ENCODE measurements around the gene TLE5. TPM values are rescaled to one million over a fixed set of nuclear protein-coding genes. Genes with fewer than 3 reads are reported as not detected.
A peak's percentile ranks its signal among the peaks of the same experiment; 100 is the strongest.

Gene TLE5
- total RNA-seq, 8 experiments from 2014 or later, result 105 to 286 (median 141) TPM

DNA sequence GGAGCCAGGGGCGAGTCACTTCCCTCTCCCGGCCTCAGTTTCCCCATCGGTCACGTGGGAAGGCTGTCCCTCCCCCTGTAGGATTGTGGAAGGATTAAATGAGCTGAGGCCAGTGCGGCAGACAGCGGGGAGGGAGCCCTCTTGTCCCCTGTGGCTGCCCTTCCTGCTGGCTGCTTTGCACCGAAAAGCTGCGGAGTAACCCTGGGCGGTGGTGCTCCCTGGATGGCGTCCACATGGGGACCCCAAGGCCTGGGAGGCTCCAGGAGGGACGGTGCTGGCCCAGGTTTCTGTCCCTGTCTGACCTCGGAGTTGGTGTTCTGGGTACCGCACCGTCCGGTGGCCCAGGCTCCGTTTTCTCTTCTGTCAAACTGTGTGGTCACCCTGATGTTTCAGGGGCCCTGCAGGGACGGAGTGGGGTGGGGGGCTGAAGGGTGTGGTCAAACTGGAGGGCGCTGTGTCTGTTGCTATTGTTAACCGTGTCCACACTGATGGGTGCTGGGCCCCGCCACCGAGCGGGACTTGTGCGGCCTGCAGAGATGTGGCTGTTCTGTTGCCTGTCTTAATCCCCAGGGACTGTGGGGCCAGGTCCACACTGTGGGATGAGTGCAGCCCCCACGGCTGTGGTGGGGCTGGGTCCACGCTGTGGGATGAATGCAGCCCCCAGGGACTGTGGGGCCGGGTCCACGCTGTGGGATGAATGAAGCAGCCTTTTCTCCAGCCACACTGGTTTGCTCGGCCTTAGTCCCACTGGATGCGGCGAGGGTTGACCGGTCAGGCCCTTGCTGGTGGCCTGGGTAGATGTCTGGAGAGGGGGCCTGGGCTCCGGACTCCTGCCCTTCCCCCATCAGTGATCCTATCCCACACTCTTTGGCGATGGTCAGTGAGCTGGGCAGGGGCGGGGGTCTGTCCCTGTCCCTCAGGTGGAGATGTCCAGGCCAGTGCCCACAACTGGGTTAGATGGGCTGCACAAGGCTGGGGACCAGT is 38.7 kb upstream of the TLE5 start:
- WGBS, 10 experiments, result 40 to 100% (median 83%) methylated on average over 1 to 6 of the region's 34 CpGs; no CpG with 5 or more reads in 4 of the 10 experiments
- ATAC-seq (replicated peaks in 6 of 8), result peak in 1 of 8 experiments; percentile 10
- peaks cover 16 to 18% of the 10 kb centered on the region in 2 donors for H3K4me1 ChIP-seq (replicated peaks in 1 of 2)
- H3K27ac ChIP-seq, result no peak overlapping the region
- in situ Hi-C loops (cut with MboI; ENCODE audit: low pct_unique_long_range_greater_than_20kb in 2 of 9, low sequenced_read_pairs in 9 of 9, unreplicated experiment in 9 of 9), result loop anchor here in 1 of 9 experiments (25.0 kb wide), 1 partner anchor 139 kb away; no protein-coding TSS in a partner anchor
- no peak overlapping the region for H3K4me3 ChIP-seq

DNA sequence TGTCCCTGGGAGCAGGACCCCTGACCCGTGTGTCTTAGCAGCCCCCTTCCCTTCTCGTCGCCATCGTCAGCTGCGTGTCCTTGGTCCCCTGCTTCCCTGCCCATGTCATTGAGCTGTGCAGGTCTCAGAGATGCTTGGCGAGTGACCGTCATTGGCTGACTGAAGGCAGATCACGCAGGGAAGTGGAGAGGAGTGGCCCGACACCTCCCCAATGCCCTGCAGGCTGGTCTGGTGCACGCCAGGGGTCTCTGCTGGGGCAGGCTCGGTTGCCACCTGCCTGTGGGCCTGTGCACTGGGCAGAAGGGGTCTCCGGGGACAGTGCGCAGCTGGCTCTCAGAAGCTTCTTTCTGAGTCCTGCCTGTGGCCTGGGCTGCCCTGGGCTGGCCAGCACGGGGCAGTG is 38.0 kb upstream of the TLE5 start:
- H3K4me3 ChIP-seq, result no peak overlapping the region
- peaks cover 22 to 24% of the 10 kb centered on the region in 2 donors for H3K4me1 ChIP-seq (replicated peaks in 1 of 2)
- H3K27ac ChIP-seq, result no peak overlapping the region
- in situ Hi-C loops (cut with MboI; ENCODE audit: low pct_unique_long_range_greater_than_20kb in 2 of 9, low sequenced_read_pairs in 9 of 9, unreplicated experiment in 9 of 9), result loop anchor here in 1 of 9 experiments (25.0 kb wide), 1 partner anchor 138 kb away; no protein-coding TSS in a partner anchor
- 81 to 100% (median 87%) methylated on average over 1 to 4 of the region's 14 CpGs; no CpG with 5 or more reads in 7 of the 10 experiments for WGBS, 10 experiments
- no peak for ATAC-seq (replicated peaks in 6 of 8)

DNA sequence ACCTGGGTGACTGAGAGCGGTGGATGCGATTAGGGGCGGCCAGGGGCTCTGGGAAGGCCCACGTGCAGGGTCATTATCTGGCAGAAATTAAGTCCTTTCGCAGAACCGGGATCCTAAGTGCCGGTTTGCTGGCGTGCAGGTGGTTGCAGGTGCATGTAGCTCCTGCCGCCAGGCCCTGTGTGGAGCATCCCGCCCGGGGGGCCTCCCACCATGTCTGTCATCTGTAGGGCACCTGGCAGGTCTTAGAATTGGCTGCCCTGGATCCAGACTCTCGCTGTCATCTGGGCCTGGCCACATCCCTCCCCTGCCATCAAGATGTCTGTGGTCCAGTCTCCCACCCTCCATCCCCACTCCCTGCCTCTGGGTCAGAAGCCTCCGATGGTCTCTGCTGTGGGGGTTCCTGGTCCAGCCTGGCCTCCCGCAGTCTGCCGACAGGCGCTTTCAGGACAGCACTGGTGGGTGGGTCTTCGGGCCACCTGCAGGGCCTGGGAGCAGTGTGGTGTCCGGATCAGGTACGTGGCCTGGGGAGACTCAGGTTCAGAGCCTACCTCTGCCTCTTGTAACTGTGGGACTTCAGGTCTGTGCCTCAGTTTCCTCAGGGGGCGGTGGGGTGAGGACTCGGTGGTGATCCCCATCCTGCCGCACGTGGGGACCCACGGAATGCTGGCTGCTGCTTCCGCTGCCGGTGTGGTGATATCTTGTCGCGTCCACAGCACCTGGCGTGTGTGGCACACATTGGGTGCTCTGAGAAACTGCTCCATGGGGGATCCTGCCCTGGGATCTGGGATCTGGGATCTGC is 37.3 kb upstream of the TLE5 start:
- Histone ChIP-seq H3K27ac (no peak overlapping the region), H3K4me1 (replicated peaks in 1 of 2) (peaks cover 24% of the 10 kb centered on the region in 2 donors), H3K4me3 (no peak overlapping the region)
- WGBS, 10 experiments, result 86 to 100% (median 94%) methylated on average over 1 to 12 of the region's 29 CpGs; no CpG with 5 or more reads in 4 of the 10 experiments
- ATAC-seq (replicated peaks in 6 of 8), result no peak
- in situ Hi-C loops (cut with MboI; ENCODE audit: low pct_unique_long_range_greater_than_20kb in 2 of 9, low sequenced_read_pairs in 9 of 9, unreplicated experiment in 9 of 9), result loop anchor here in 1 of 9 experiments (25.0 kb wide), 1 partner anchor 137 kb away; no protein-coding TSS in a partner anchor

DNA sequence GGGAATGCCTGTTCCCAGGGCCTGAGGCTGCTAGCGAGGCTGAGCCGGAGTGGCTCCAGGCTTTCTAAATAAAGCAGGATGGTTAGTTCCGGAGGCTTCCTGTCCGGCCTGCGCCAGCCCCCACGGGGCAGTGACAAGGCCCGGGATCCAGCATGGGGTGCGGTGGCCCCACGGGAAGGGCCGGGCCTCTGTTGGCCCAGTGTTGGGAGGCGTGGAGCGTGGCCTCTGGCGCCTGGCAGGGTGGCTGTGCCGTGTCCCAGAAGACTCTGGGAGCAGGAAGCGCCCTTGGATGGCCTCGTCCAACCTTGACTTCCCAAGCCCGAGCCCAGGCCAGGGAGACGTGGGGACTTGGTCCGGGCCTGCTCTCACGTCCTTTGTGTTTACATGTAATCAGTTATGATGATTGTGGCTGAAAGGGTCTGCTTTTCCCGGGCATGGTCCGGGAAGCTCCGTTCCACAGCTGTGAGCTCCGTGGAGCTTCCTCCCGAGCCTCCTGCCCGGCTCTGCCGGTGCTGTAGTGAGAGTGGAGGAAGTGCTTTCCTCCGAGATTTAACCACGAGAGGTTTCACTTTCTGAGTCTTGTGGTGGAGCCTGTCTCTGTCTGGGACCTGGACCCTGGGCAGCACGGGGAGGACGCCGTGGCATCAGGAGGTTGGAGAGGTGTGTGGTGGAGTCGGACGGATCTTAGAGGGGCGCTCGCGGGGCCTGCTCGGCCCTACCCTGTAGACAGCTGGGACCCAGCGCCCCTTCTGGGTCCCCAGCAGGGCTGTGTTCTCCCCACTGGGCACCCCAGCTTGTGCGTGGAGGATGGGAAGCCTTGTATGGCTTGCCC is 36.4 kb upstream of the TLE5 start:
- ATAC-seq (replicated peaks in 6 of 8), result peak in 2 of 8 experiments; percentile 17 to 24
- peaks cover 24% of the 10 kb centered on the region in 2 donors for H3K4me1 ChIP-seq (replicated peaks in 1 of 2)
- in situ Hi-C loops (cut with MboI; ENCODE audit: low pct_unique_long_range_greater_than_20kb in 2 of 9, low sequenced_read_pairs in 9 of 9, unreplicated experiment in 9 of 9), result no loop called here
- WGBS, 10 experiments, result 7 to 100% (median 80%) methylated on average over 1 to 6 of the region's 40 CpGs; no CpG with 5 or more reads in 3 of the 10 experiments
- no peak overlapping the region for H3K4me3 ChIP-seq
- no peak overlapping the region for H3K27ac ChIP-seq

DNA sequence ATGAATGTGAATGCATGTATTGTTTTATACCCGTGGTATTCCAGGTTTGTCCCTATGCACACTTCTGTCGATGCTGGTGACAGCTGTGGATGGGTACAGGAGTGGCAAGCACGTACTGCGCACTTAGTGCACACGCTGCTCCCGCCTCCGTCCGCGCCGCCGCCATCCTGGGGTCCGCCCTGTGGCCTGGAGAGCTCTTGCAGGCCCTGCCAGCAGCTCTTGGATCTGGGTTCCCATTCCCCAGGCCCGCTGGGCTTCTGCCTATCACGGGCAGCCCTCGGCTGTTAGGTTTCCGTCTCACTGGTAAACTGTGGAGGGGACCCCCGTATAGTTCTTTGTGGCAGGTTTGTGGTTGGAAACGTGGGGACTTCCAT is 35.8 kb upstream of the TLE5 start:
- in situ Hi-C loops (cut with MboI; ENCODE audit: low pct_unique_long_range_greater_than_20kb in 2 of 9, low sequenced_read_pairs in 9 of 9, unreplicated experiment in 9 of 9), result no loop called here
- no peak overlapping the region for H3K27ac ChIP-seq
- peaks cover 24% of the 10 kb centered on the region in 2 donors for H3K4me1 ChIP-seq (replicated peaks in 1 of 2)
- no peak overlapping the region for H3K4me3 ChIP-seq
- peak in 1 of 8 experiments; percentile 10 for ATAC-seq (replicated peaks in 6 of 8)
- WGBS, 10 experiments, result 0 to 86% (median 20%) methylated on average over 1 to 7 of the region's 18 CpGs; no CpG with 5 or more reads in 5 of the 10 experiments

DNA sequence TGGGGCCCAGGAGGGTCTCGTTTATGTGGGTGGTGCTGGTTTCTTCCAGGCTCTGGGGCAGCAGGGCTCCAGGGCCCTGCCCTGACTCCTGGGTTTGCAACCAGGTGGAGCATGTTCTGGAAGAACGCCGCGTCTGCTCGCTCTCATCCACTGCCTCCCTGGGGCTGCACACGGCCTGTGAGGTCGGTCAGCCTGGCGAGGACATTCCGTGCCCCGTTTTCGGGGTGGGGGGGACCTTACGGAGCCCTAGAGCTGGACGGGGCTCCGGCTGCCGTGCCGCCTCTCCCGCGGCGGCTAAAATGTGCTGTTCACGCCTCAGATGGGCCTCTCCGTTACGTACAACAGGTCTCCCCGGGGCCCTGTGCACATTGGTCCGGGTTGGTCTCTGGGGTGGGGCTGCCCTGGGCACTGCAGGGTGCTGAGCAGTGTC is 35.2 kb upstream of the TLE5 start:
- no peak overlapping the region for H3K4me3 ChIP-seq
- ATAC-seq (replicated peaks in 6 of 8), result no peak
- peaks cover 24% of the 10 kb centered on the region in 2 donors for H3K4me1 ChIP-seq (replicated peaks in 1 of 2)
- WGBS, 10 experiments, result 20 to 96% methylated on average over 1 to 14 of the region's 24 CpGs; no CpG with 5 or more reads in 8 of the 10 experiments
- H3K27ac ChIP-seq, result no peak overlapping the region
- in situ Hi-C loops (cut with MboI; ENCODE audit: low pct_unique_long_range_greater_than_20kb in 2 of 9, low sequenced_read_pairs in 9 of 9, unreplicated experiment in 9 of 9), result no loop called here

DNA sequence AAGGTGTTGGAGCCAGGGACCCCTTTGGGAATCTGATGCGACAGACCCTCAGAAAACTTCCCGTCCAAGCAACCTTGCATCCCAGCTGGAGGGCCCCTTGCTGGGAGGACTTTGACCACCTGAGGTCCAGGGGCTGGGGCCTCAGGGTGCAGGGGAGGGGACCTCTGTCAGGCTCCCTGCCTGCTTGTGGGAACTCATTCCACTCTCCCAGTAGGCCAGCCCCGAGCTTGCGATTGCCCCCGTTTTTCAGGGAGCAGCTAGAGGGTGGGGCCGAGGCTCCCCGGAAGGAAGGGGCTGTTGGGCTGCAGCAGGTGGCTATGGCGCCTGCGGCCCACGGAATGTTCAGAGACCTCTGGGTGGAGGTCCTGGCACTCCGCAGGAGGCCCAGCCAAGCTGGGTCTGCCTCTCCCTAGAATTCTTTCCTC is 34.6 kb upstream of the TLE5 start:
- WGBS, 10 experiments, result 33 to 79% (median 52%) methylated on average over 1 to 5 of the region's 11 CpGs; no CpG with 5 or more reads in 6 of the 10 experiments
- peaks cover 24% of the 10 kb centered on the region in 2 donors for H3K4me1 ChIP-seq (replicated peaks in 1 of 2)
- in situ Hi-C loops (cut with MboI; ENCODE audit: low pct_unique_long_range_greater_than_20kb in 2 of 9, low sequenced_read_pairs in 9 of 9, unreplicated experiment in 9 of 9), result no loop called here
- H3K4me3 ChIP-seq, result peak overlapping the region in 1 of 5 donors; percentile 90
- ATAC-seq (replicated peaks in 6 of 8), result no peak
- no peak overlapping the region for H3K27ac ChIP-seq

DNA sequence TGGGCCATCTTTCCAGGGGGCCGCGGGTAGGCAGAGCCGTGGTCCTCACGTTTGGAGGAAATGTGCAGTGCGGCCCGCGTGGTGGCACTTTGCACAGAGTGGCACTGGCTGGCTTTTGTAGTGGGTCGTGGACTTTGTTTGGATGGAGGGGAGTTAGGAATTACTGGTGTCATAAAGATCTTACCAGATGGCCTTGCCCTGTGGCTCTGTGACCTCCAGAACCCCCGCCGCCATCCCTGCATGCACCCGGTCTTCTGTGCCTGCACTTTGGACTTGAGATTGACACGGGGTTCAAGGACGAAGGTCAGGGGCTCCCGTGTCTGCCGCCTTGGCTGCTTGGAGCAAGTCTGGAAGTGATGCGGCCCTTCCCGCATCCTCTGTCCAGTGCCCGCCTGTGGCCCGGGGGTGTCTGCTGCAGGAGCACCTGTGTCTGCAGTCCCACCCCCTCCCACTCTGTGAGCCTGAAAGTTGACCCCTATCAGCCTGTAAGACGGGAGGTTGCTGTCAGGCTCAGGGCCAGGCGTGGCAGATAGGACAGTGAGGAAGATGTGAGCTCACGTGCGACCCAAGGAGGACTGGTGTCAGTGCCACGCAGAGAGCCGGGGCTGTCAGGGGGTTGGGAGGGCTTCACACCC is 34.1 kb upstream of the TLE5 start:
- Histone ChIP-seq H3K4me3 (peak overlapping the region; percentile 55 to 100 (median 90)), H3K27ac (no peak overlapping the region), H3K4me1 (replicated peaks in 1 of 2) (peaks cover 24% of the 10 kb centered on the region in 2 donors)
- ATAC-seq (replicated peaks in 6 of 8), result no peak
- WGBS, 10 experiments, result 0 to 72% (median 45%) methylated on average over 1 to 13 of the region's 25 CpGs; no CpG with 5 or more reads in 3 of the 10 experiments
- in situ Hi-C loops (cut with MboI; ENCODE audit: low pct_unique_long_range_greater_than_20kb in 2 of 9, low sequenced_read_pairs in 9 of 9, unreplicated experiment in 9 of 9), result no loop called here

DNA sequence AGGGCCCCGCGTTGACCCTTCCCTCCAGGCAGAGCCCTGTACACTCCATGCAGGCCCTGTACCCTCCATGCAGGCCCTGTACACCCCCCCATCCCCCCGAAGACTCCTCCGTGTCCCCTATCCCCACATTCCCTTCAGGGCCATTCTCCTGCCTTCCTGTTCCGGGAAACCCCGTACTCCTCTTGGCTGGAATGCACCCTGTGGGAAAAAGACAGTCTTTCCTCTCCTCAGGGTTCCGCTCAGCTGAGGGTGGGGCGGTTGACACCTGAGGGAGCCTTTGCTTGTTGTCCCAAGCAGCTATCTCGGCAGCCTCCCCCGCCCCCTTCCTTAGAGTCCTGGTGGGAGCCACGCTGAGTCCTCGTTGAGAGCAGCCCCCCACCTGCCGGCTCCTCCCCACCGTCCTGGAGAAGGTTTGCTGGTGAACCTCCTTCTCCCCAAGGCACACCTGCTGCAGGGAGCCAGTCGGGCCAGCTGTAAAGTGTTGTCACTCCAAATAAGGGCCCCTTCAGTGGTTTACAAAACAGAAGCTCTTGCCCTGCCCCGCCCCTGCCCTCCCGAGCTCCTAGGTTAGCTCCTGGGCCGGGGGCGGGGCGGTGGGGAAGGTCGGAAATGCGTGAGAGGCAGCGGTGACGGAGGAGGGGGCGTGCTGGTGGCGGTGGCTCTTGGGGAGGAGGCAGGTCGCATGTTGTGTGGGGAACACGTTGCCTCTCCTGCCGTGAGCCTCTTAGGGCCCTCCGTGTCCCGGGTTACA is 33.3 kb upstream of the TLE5 start:
- Histone ChIP-seq H3K4me3 (peak overlapping the region; percentile 55 to 100 (median 90)), H3K27ac (no peak overlapping the region), H3K4me1 (replicated peaks in 1 of 2) (peaks cover 24% of the 10 kb centered on the region in 2 donors)
- 0 to 7% (median 7%) methylated on average over 2 to 5 of the region's 31 CpGs; no CpG with 5 or more reads in 7 of the 10 experiments for WGBS, 10 experiments
- in situ Hi-C loops (cut with MboI; ENCODE audit: low pct_unique_long_range_greater_than_20kb in 2 of 9, low sequenced_read_pairs in 9 of 9, unreplicated experiment in 9 of 9), result no loop called here
- ATAC-seq (replicated peaks in 6 of 8), result no peak

DNA sequence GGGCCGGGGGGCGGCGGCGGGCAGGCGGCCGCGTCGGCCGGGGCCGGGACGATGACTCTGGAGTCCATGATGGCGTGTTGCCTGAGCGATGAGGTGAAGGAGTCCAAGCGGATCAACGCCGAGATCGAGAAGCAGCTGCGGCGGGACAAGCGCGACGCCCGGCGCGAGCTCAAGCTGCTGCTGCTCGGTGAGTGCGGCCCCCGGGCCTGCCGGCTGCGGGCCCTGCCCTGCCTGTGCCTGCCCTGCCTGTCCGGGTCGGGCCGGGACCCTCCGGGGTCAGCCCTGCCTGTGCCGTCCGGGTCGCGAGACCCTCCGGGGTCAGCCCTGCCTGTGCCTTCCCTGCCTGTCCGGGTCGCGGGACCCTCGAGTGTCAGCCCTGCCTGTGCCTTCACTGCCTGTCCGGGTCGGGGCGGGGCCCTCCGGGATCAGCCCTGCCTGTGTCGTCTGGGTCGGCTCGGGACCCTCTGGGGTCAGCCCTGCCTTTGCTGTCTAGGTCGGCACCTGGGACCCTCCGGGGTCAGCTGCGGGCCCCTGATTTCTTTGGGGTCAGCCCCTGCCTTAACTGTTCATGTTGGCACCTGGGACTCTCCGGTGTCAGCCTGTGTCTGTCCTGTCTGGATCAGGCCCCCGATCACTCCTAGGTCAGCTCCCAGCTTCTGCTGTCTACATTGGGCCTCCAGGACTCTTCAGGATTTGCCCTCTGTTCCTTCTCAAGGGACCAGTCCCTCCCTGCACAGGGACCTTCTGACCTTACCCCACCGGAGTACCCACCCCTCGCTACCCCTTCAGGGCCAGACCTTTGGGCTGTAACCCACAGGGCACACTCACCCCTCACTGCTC is 32.5 kb upstream of the TLE5 start:
- WGBS, 10 experiments, result 0 to 4% (median 0%) methylated on average over 1 to 4 of the region's 57 CpGs; no CpG with 5 or more reads in 7 of the 10 experiments
- Histone ChIP-seq H3K4me3 (peak overlapping the region; percentile 55 to 100 (median 90)), H3K4me1 (replicated peaks in 1 of 2) (peaks cover 21% of the 10 kb centered on the region in 2 donors), H3K27ac (peak overlapping the region; percentile 56 to 83)
- ATAC-seq (replicated peaks in 6 of 8), result peak in 2 of 8 experiments; percentile 2 to 4
- in situ Hi-C loops (cut with MboI; ENCODE audit: low pct_unique_long_range_greater_than_20kb in 2 of 9, low sequenced_read_pairs in 9 of 9, unreplicated experiment in 9 of 9), result no loop called here

Data from motor neuron (in vitro differentiated cells).